Measurements from ENCODE around the gene PCSK6.

The PCSK6 gene

GRCh38 chr15:101276501-101277037 lies 212.9 kb downstream of the PCSK6 start:
- DNase-seq (ENCODE audit: low read depth in 3 of 3): no peak

- DNase-seq (ENCODE audit: low read depth in 3 of 3): no peak
Measured at GRCh38 chr15:101275018-101275417, 214.5 kb downstream of the PCSK6 start.

- DNase-seq (ENCODE audit: low read depth in 3 of 3): no peak
Measured at GRCh38 chr15:101273534-101273933, 216.0 kb downstream of the PCSK6 start.

GRCh38 chr15:101272584-101272983 lies 216.9 kb downstream of the PCSK6 start:
- no peak for DNase-seq (ENCODE audit: low read depth in 3 of 3)

- no peak for DNase-seq (ENCODE audit: low read depth in 3 of 3)
Measured at GRCh38 chr15:101269479-101270223, 219.9 kb downstream of the PCSK6 start.

GRCh38 chr15:101267320-101268104 lies 222.0 kb downstream of the PCSK6 start:
- DNase-seq (ENCODE audit: low read depth in 3 of 3): no peak

GRCh38 chr15:101266787-101267186 lies 222.7 kb downstream of the PCSK6 start:
- no peak for DNase-seq (ENCODE audit: low read depth in 3 of 3)

GRCh38 chr15:101266034-101266433 lies 223.5 kb downstream of the PCSK6 start:
- no peak for DNase-seq (ENCODE audit: low read depth in 3 of 3)

- DNase-seq (ENCODE audit: low read depth in 3 of 3): no peak
Measured at GRCh38 chr15:101264911-101265641, 224.4 kb downstream of the PCSK6 start.

- no peak for DNase-seq (ENCODE audit: low read depth in 3 of 3)
Measured at GRCh38 chr15:101264011-101264410, 225.5 kb downstream of the PCSK6 start.

- DNase-seq (ENCODE audit: low read depth in 3 of 3): no peak
Measured at GRCh38 chr15:101262551-101262950, 227.0 kb downstream of the PCSK6 start.

- DNase-seq (ENCODE audit: low read depth in 3 of 3): peak in 1 of 3 experiments; percentile 37
Measured at GRCh38 chr15:101258238-101259144, 231.0 kb downstream of the PCSK6 start.

GRCh38 chr15:101256757-101257156 lies 232.8 kb downstream of the PCSK6 start:
- DNase-seq (ENCODE audit: low read depth in 3 of 3): no peak

GRCh38 chr15:101255615-101256241 lies 233.8 kb downstream of the PCSK6 start:
- DNase-seq (ENCODE audit: low read depth in 3 of 3): no peak

GRCh38 chr15:101255051-101255395 lies 234.5 kb downstream of the PCSK6 start:
- DNase-seq (ENCODE audit: low read depth in 3 of 3): no peak

- DNase-seq (ENCODE audit: low read depth in 3 of 3): no peak
Measured at GRCh38 chr15:101254157-101255050, 235.1 kb downstream of the PCSK6 start.
